Measurements from ENCODE around the gene RNF207.

RNF207 gene

GRCh38 chr1:6249739-6250689 is 44.1 kb downstream of the RNF207 start:
- DNase-seq: no peak

GRCh38 chr1:6251233-6251632 is 45.3 kb downstream of the RNF207 start:
- no peak for DNase-seq

GRCh38 chr1:6251681-6252373 is 45.9 kb downstream of the RNF207 start:
- DNase-seq: no peak

GRCh38 chr1:6252374-6252710 is 46.4 kb downstream of the RNF207 start:
- DNase-seq: no peak

GRCh38 chr1:6253380-6253779 is 47.5 kb downstream of the RNF207 start:
- DNase-seq: no peak

- DNase-seq: no peak
Observed at GRCh38 chr1:6254691-6255090, 48.8 kb downstream of the RNF207 start.

GRCh38 chr1:6256645-6257044 is 50.7 kb downstream of the RNF207 start:
- DNase-seq: no peak

GRCh38 chr1:6257541-6258069 is 51.7 kb downstream of the RNF207 start:
- no peak for DNase-seq

- no peak for DNase-seq
Observed at GRCh38 chr1:6258675-6259074, 52.8 kb downstream of the RNF207 start.

GRCh38 chr1:6259491-6260362 is 53.8 kb downstream of the RNF207 start:
- DNase-seq: peak; percentile 47 to 57

GRCh38 chr1:6260433-6260934 is 54.6 kb downstream of the RNF207 start:
- peak in 1 of 2 experiments; percentile 8 for DNase-seq

- peak in 1 of 2 experiments; percentile 9 for DNase-seq
Observed at GRCh38 chr1:6260961-6261614, 55.2 kb downstream of the RNF207 start, which contains the start of gene GPR153. Gene GPR153, minus strand, starts transcription at chr1:6261098. Its CDS starts 6,193 bp downstream, at chr1:6254905.

GRCh38 chr1:6261615-6261995 is 55.7 kb downstream of the RNF207 start:
- no peak for DNase-seq

GRCh38 chr1:6262555-6263420 is 56.9 kb downstream of the RNF207 start:
- no peak for DNase-seq

GRCh38 chr1:6263716-6264115 is 57.8 kb downstream of the RNF207 start:
- DNase-seq: no peak

- DNase-seq: no peak
Observed at GRCh38 chr1:6265151-6265550, 59.2 kb downstream of the RNF207 start.

GRCh38 chr1:6266641-6267040 is 60.7 kb downstream of the RNF207 start:
- DNase-seq: no peak

GRCh38 chr1:6267686-6268322 is 61.9 kb downstream of the RNF207 start:
- DNase-seq: no peak

GRCh38 chr1:6268415-6268814 is 62.5 kb downstream of the RNF207 start:
- no peak for DNase-seq

- no peak for DNase-seq
Observed at GRCh38 chr1:6269296-6269695, 63.4 kb downstream of the RNF207 start.

Measured in Kasumi-1 (cell line).